ENCODE measurements around the gene MEGF8.
A peak's percentile ranks its signal among the peaks of the same experiment; 100 is the strongest.

The MEGF8 gene

DNA sequence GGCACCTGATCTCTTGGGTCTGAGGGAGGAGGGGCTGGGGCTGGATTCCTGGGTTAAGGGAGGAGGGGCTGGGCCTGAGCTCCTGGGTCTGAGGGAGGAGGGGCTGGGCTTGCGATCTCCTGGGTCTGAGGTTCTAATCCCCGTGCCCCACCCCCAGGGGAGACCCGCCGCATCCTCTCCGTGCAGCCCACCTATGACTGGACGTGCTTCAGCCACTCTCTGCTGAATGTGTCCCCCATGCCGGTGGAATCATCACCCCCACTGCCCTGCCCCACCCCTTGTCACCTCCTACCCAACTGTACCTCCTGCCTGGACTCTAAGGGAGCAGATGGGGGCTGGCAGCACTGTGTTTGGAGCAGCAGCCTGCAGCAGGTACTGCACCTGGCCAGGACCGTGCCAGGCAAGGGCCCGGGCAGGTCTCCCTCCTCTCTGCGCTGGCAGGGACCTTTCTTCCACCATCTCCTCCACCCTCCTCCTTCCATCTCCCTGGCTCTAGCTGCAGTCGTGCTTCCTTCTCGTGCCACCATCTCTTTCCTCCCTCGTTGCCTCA lies 37.5 kb downstream of the MEGF8 start:
- WGBS = 89% methylated on average over 13 of the region's 13 CpGs
- Histone ChIP-seq H3K4me1 (ENCODE audit: insufficient read depth, low read length) (no peaks in the 10 kb centered on the region), H3K9me3 (ENCODE audit: insufficient read depth, low read depth, low read length) (no peaks in the 10 kb centered on the region), H3K27me3 (ENCODE audit: insufficient read depth, low read length) (no peaks in the 10 kb centered on the region), H3K36me3 (ENCODE audit: insufficient read depth, low read length) (peaks cover 14% of the 10 kb centered on the region), H3K27ac (ENCODE audit: low read depth, low read length) (no peak overlapping the region), H3K4me3 (ENCODE audit: low read length) (no peak overlapping the region), H3K9ac (ENCODE audit: low read depth, low read length) (no peak overlapping the region)

GRCh38 chr19:42363614-42364346 lies 38.3 kb downstream of the MEGF8 start:
- Histone ChIP-seq H3K27ac (ENCODE audit: low read depth, low read length) (no peak overlapping the region), H3K9ac (ENCODE audit: low read depth, low read length) (no peak overlapping the region), H3K27me3 (ENCODE audit: insufficient read depth, low read length) (no peaks in the 10 kb centered on the region), H3K4me1 (ENCODE audit: insufficient read depth, low read length) (no peaks in the 10 kb centered on the region), H3K4me3 (ENCODE audit: low read length) (no peak overlapping the region), H3K36me3 (ENCODE audit: insufficient read depth, low read length) (peaks cover 14% of the 10 kb centered on the region), H3K9me3 (ENCODE audit: insufficient read depth, low read depth, low read length) (no peaks in the 10 kb centered on the region)
- 93% methylated on average over 17 of the region's 17 CpGs for WGBS

DNA sequence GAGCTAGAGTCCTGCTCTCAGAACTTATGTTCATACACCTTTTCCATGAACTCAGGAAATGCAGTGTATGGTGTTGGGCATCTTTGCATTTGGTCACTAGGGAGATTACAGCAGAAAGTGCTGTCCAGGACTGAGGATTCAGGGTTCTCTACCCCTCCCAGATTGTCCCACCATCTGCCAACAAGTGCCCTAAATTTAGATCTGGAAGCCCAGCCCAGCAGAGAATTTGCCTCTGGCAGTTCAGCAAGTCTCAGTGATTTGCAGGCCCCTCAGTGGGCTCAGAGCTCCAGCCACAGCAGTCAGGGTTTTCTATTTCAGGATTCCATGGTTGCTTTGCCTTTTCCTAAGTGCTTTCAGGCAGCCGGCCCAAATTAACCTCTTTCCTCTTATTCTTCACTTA lies 41.2 kb downstream of the MEGF8 start:
- H3K4me1 ChIP-seq (ENCODE audit: insufficient read depth, low read length) = peaks cover 11% of the 10 kb centered on the region
- H3K27ac ChIP-seq (ENCODE audit: low read depth, low read length) = no peak overlapping the region
- 97% methylated on average over 1 of the region's 1 CpG for WGBS
- no peaks in the 10 kb centered on the region for H3K27me3 ChIP-seq (ENCODE audit: insufficient read depth, low read length)
- no peaks in the 10 kb centered on the region for H3K9me3 ChIP-seq (ENCODE audit: insufficient read depth, low read depth, low read length)
- H3K36me3 ChIP-seq (ENCODE audit: insufficient read depth, low read length) = peaks cover 12% of the 10 kb centered on the region
- H3K9ac ChIP-seq (ENCODE audit: low read depth, low read length) = no peak overlapping the region
- H3K4me3 ChIP-seq (ENCODE audit: low read length) = no peak overlapping the region

- H3K9me3 ChIP-seq (ENCODE audit: insufficient read depth, low read depth, low read length) = no peaks in the 10 kb centered on the region
- H3K9ac ChIP-seq (ENCODE audit: low read depth, low read length) = no peak overlapping the region
- H3K27ac ChIP-seq (ENCODE audit: low read depth, low read length) = no peak overlapping the region
- 89% methylated on average over 4 of the region's 4 CpGs for WGBS
- H3K4me3 ChIP-seq (ENCODE audit: low read length) = no peak overlapping the region
- no peaks in the 10 kb centered on the region for H3K27me3 ChIP-seq (ENCODE audit: insufficient read depth, low read length)
- peaks cover 14% of the 10 kb centered on the region for H3K36me3 ChIP-seq (ENCODE audit: insufficient read depth, low read length)
- peaks cover 11% of the 10 kb centered on the region for H3K4me1 ChIP-seq (ENCODE audit: insufficient read depth, low read length)
Observed at GRCh38 chr19:42367929-42368328, 42.5 kb downstream of the MEGF8 start.

DNA sequence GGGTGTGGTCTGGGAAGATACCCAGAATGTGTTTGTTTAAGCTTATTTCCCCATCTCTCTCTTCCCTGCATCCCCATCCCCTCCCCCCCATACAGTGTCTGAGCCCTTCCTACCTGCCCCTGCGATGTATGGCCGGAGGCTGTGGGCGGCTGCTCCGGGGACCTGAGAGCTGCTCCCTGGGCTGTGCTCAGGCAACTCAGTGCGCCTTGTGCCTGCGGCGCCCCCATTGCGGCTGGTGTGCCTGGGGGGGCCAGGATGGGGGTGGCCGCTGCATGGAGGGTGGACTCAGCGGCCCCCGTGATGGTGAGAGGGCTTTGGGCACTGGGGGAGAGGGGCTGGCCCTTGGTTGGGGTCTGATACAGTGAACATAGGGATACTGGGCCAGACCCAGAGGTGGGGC lies 42.9 kb downstream of the MEGF8 start:
- H3K36me3 ChIP-seq (ENCODE audit: insufficient read depth, low read length) = peaks cover 14% of the 10 kb centered on the region
- WGBS = 91% methylated on average over 11 of the region's 11 CpGs
- H3K27ac ChIP-seq (ENCODE audit: low read depth, low read length) = no peak overlapping the region
- H3K9me3 ChIP-seq (ENCODE audit: insufficient read depth, low read depth, low read length) = no peaks in the 10 kb centered on the region
- H3K4me1 ChIP-seq (ENCODE audit: insufficient read depth, low read length) = peaks cover 11% of the 10 kb centered on the region
- H3K4me3 ChIP-seq (ENCODE audit: low read length) = no peak overlapping the region
- H3K9ac ChIP-seq (ENCODE audit: low read depth, low read length) = no peak overlapping the region
- no peaks in the 10 kb centered on the region for H3K27me3 ChIP-seq (ENCODE audit: insufficient read depth, low read length)

DNA sequence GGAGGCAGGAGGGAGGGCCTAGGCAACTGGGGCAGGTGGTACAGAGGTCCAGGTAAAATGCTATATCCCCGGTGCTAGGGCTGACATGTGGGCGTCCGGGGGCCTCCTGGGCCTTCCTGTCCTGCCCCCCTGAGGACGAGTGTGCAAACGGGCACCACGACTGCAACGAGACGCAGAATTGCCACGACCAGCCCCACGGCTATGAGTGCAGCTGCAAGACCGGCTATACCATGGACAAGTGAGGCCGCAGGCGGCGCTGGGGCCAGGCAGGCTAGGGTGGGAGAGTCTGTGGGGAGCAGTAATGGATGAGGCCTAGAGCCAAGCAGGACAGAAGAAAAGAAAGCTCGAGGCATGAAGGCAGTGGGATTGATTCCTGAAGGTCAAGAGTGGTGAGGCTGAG lies 43.3 kb downstream of the MEGF8 start:
- Histone ChIP-seq H3K9ac (ENCODE audit: low read depth, low read length) (no peak overlapping the region), H3K27me3 (ENCODE audit: insufficient read depth, low read length) (no peaks in the 10 kb centered on the region), H3K27ac (ENCODE audit: low read depth, low read length) (no peak overlapping the region), H3K9me3 (ENCODE audit: insufficient read depth, low read depth, low read length) (no peaks in the 10 kb centered on the region), H3K36me3 (ENCODE audit: insufficient read depth, low read length) (peaks cover 11% of the 10 kb centered on the region), H3K4me1 (ENCODE audit: insufficient read depth, low read length) (peaks cover 11% of the 10 kb centered on the region), H3K4me3 (ENCODE audit: low read length) (no peak overlapping the region)
- WGBS = 93% methylated on average over 15 of the region's 15 CpGs

DNA sequence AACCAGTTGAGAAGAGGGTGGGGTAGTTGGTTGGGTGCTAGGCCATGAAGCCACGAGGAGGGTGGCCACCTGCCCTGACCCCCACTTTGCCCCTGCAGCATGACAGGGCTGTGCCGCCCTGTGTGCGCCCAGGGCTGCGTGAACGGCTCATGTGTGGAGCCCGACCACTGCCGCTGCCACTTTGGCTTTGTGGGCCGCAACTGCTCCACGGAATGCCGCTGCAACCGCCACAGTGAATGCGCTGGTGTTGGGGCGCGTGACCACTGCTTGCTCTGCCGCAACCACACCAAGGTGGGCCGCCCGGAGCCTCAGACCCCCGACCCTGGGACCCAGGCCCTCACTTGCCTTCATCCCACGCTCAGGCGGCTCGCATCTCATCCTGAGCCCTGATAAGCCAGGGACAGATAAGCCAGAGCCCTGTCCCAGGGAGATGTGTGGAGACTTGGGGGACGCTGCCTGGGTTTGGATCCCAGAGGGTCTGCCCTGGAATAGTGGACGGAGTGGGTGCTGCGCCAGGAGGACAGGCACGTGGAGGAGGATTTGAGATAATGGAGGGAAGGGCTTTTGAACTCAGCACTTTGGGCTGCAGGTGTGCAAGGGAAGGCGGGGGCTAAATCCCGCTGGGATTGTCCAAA lies 44.1 kb downstream of the MEGF8 start:
- Histone ChIP-seq H3K27me3 (ENCODE audit: insufficient read depth, low read length) (no peaks in the 10 kb centered on the region), H3K9me3 (ENCODE audit: insufficient read depth, low read depth, low read length) (no peaks in the 10 kb centered on the region), H3K4me3 (ENCODE audit: low read length) (no peak overlapping the region), H3K36me3 (ENCODE audit: insufficient read depth, low read length) (peaks cover 8% of the 10 kb centered on the region; the same call in 1 of the 2 replicates), H3K4me1 (ENCODE audit: insufficient read depth, low read length) (peaks cover 11% of the 10 kb centered on the region), H3K9ac (ENCODE audit: low read depth, low read length) (no peak overlapping the region), H3K27ac (ENCODE audit: low read depth, low read length) (peak overlapping the region; percentile 80; the same call in 1 of the 2 replicates)
- WGBS = 81% methylated on average over 27 of the region's 27 CpGs

DNA sequence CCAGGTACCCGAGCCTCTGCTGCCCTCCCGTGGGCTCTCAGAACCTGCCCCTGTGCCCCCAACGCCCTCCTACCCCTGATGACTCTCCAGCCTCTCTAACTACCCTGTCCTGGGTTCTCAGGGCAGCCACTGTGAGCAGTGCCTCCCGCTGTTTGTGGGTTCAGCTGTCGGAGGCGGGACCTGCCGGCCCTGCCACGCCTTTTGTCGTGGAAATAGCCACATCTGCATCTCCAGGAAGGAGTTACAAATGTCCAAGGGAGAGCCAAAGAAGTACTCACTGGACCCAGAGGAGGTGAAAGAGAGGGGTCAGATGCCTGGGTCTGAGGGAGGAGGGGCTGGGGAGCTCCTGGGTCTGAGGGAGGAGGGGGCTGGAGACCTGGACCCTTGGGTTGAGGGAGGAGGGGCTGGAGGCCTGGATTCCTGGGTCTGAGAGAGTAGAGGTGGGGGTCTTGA lies 44.7 kb downstream of the MEGF8 start:
- WGBS = 8% methylated on average over 9 of the region's 9 CpGs
- Histone ChIP-seq H3K9ac (ENCODE audit: low read depth, low read length) (no peak overlapping the region), H3K36me3 (ENCODE audit: insufficient read depth, low read length) (peaks cover 10% of the 10 kb centered on the region; the same call in 1 of the 2 replicates), H3K4me3 (ENCODE audit: low read length) (peak overlapping the region; percentile 26; the same call in 1 of the 2 replicates), H3K27me3 (ENCODE audit: insufficient read depth, low read length) (no peaks in the 10 kb centered on the region), H3K9me3 (ENCODE audit: insufficient read depth, low read depth, low read length) (no peaks in the 10 kb centered on the region), H3K27ac (ENCODE audit: low read depth, low read length) (peak overlapping the region; percentile 80; the same call in 1 of the 2 replicates), H3K4me1 (ENCODE audit: insufficient read depth, low read length) (peaks cover 11% of the 10 kb centered on the region)

DNA sequence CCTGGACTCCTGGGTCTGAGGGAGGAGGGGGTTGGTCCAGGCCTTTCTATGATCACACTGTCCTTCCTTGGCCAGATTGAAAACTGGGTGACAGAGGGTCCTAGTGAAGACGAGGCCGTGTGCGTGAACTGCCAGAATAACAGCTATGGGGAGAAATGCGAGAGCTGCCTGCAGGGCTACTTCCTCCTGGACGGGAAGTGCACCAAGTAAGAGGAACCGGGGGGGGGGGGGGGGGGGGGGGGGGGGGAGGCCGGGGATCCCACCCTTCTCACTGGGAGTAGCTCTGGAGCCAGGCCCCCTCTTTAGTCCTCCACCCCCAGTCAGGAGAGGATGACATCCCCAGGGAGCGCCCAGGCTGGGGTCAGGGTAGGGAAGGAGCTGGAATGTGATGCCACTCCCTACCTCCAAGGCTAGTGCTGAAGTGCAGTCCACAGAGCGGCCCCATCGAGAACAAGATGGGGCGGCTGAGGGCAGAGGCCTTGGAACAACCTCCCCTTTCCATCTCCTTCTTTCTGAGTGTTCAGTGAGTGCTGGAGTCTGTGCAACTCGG lies 45.3 kb downstream of the MEGF8 start:
- Histone ChIP-seq H3K9ac (ENCODE audit: low read depth, low read length) (0 out of 2 replicates have a peak overlapping the region, but pooled peaks have one; percentile 31), H3K27ac (ENCODE audit: low read depth, low read length) (peak overlapping the region; percentile 80; the same call in 1 of the 2 replicates)

GRCh38 chr19:42374826-42375376 lies 49.5 kb downstream of the MEGF8 start:
- Histone ChIP-seq H3K27me3 (ENCODE audit: insufficient read depth, low read length) (no peaks in the 10 kb centered on the region), H3K9me3 (ENCODE audit: insufficient read depth, low read depth, low read length) (no peaks in the 10 kb centered on the region), H3K27ac (ENCODE audit: low read depth, low read length) (no peak overlapping the region), H3K4me3 (ENCODE audit: low read length) (no peak overlapping the region), H3K36me3 (ENCODE audit: insufficient read depth, low read length) (peaks cover 12% of the 10 kb centered on the region; the same call in 1 of the 2 replicates), H3K4me1 (ENCODE audit: insufficient read depth, low read length) (peaks cover 8% of the 10 kb centered on the region), H3K9ac (ENCODE audit: low read depth, low read length) (no peak overlapping the region)
- 93% methylated on average over 11 of the region's 11 CpGs for WGBS

More for the DNA sequence above, 45.3 kb downstream of the MEGF8 start:
- Histone ChIP-seq H3K4me1 (ENCODE audit: insufficient read depth, low read length) (peaks cover 11% of the 10 kb centered on the region), H3K4me3 (ENCODE audit: low read length) (peak overlapping the region; percentile 26; the same call in 1 of the 2 replicates), H3K27me3 (ENCODE audit: insufficient read depth, low read length) (no peaks in the 10 kb centered on the region), H3K36me3 (ENCODE audit: insufficient read depth, low read length) (peaks cover 12% of the 10 kb centered on the region; the same call in 1 of the 2 replicates), H3K9me3 (ENCODE audit: insufficient read depth, low read depth, low read length) (no peaks in the 10 kb centered on the region)
- WGBS = 72% methylated on average over 9 of the region's 12 CpGs

Measured in HUES64 (cell line).